ENCODE results near the gene UCP3. TPM values are rescaled to one million over a fixed set of nuclear protein-coding genes. Genes with fewer than 3 reads are reported as not detected.

UCP3 gene
- total and polyA plus RNA-seq, 12 donors, result 0.61 to 12.6 (median 1.6) TPM

GRCh38 chr11:74001822-74002286 is 7.0 kb downstream of the UCP3 start:
- ATAC-seq, result no peak
- peaks cover 0 to 59% (median 4%) of the 10 kb centered on the region in 9 donors for H3K36me3 ChIP-seq

GRCh38 chr11:74000307-74001133 is 8.4 kb downstream of the UCP3 start:
- no peak overlapping the region for H3K27ac ChIP-seq
- peaks cover 0 to 13% (median 0%) of the 10 kb centered on the region in 9 donors for H3K4me1 ChIP-seq
- intact Hi-C loops (cut with DNase I), result no loop called here
- no peaks in the 10 kb centered on the region for H3K9me3 ChIP-seq
- no peaks in the 10 kb centered on the region for H3K27me3 ChIP-seq
- TF ChIP-seq, protein P1, sequence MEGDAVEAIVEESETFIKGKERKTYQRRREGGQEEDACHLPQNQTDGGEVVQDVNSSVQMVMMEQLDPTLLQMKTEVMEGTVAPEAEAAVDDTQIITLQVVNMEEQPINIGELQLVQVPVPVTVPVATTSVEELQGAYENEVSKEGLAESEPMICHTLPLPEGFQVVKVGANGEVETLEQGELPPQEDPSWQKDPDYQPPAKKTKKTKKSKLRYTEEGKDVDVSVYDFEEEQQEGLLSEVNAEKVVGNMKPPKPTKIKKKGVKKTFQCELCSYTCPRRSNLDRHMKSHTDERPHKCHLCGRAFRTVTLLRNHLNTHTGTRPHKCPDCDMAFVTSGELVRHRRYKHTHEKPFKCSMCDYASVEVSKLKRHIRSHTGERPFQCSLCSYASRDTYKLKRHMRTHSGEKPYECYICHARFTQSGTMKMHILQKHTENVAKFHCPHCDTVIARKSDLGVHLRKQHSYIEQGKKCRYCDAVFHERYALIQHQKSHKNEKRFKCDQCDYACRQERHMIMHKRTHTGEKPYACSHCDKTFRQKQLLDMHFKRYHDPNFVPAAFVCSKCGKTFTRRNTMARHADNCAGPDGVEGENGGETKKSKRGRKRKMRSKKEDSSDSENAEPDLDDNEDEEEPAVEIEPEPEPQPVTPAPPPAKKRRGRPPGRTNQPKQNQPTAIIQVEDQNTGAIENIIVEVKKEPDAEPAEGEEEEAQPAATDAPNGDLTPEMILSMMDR (IDR thresholded peaks at IDR 0.05), result no peak
- no peak overlapping the region for H3K4me3 ChIP-seq
- WGBS, 2 donors, result 88 to 89% methylated on average over 14 of the region's 14 CpGs
- DNase-seq, result no peak
- ATAC-seq, result no peak
- peaks cover 0 to 50% (median 4%) of the 10 kb centered on the region in 9 donors for H3K36me3 ChIP-seq

More at GRCh38 chr11:74001822-74002286, 7.0 kb downstream of the UCP3 start:
- H3K4me3 ChIP-seq, result no peak overlapping the region
- peaks cover 0 to 18% (median 0%) of the 10 kb centered on the region in 9 donors for H3K4me1 ChIP-seq
- WGBS, 2 donors, result 84 to 87% methylated on average over 7 of the region's 7 CpGs
- intact Hi-C loops (cut with DNase I), result no loop called here
- H3K9me3 ChIP-seq, result no peaks in the 10 kb centered on the region
- no peak overlapping the region for H3K27ac ChIP-seq
- TF ChIP-seq, protein P1 (IDR thresholded peaks at IDR 0.05), result no peak
- no peaks in the 10 kb centered on the region for H3K27me3 ChIP-seq
- DNase-seq, result no peak

DNA sequence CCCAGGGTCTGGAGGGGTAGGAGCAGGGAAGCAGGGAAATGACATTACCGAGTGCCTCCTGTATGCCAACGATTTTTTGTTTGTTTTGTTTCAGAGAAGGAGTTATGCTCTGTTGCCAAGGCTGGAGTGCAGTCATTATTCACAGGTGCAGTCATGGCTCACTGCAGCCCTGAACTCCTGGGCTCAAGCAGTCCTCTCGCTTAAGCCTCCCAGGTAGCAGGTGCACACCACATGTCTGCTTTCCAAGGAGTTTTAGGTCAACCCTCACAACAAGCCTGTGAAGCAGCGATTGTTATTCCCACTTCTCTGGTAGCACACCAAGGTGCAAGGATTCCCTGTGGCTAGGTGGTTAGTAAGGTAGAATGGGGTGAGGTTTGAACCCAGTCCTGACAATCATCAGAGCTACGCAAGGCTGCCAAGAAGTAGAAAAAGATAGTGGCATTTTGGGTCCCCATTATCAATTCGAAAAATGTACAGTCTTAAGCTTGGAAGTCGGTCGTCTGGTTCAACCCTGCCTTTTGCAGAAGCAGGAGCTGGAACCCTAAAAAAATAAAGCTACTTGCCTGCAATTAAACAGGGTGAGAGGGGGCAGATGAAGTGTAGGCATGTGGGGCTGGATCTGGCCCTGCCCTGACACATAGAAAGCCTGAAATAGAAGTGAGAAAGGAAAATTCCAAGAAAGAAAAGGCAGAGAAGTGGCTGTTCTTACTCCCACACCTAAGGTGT is 9.1 kb downstream of the UCP3 start:
- peaks cover 0 to 44% (median 4%) of the 10 kb centered on the region in 9 donors for H3K36me3 ChIP-seq
- TF ChIP-seq, protein P1 (IDR thresholded peaks at IDR 0.05), result no peak
- ATAC-seq, result no peak
- H3K9me3 ChIP-seq, result no peaks in the 10 kb centered on the region
- no peak overlapping the region for H3K27ac ChIP-seq
- peaks cover 0 to 10% (median 0%) of the 10 kb centered on the region in 9 donors for H3K4me1 ChIP-seq
- no peak overlapping the region for H3K4me3 ChIP-seq
- no peak for DNase-seq
- no peaks in the 10 kb centered on the region for H3K27me3 ChIP-seq
- WGBS, 2 donors, result 89% methylated on average over 8 of the region's 8 CpGs
- intact Hi-C loops (cut with DNase I), result no loop called here

GRCh38 chr11:73998846-73999575 is 9.9 kb downstream of the UCP3 start:
- Histone ChIP-seq H3K36me3 (peaks cover 0 to 36% (median 4%) of the 10 kb centered on the region in 9 donors), H3K4me1 (peaks cover 0 to 9% (median 0%) of the 10 kb centered on the region in 9 donors), H3K27me3 (no peaks in the 10 kb centered on the region), H3K9me3 (no peaks in the 10 kb centered on the region), H3K4me3 (no peak overlapping the region), H3K27ac (no peak overlapping the region)
- ATAC-seq, result no peak
- intact Hi-C loops (cut with DNase I), result no loop called here
- no peak for DNase-seq
- 94 to 95% methylated on average over 13 of the region's 13 CpGs for WGBS, 2 donors
- TF ChIP-seq, protein P1 (IDR thresholded peaks at IDR 0.05), result no peak

Measured in heart right ventricle (tissue), 16 donors.